Stomach smooth muscle (tissue), 2 donors: ENCODE data around the gene FAM50A.

Experiments used
- H3K27ac ChIP-seq: one replicate; pipeline ENCODE4 v1.7.0; 2013; ENCODE audit warnings: mild to moderate bottlenecking, low read length, inconsistent platforms
- H3K27me3 ChIP-seq, 2 donors: one replicate each; pipeline ENCODE4 v1.7.0; 2013; ENCODE audit warnings: low read length in 2 of 2; ENCODE audit not compliant: insufficient read depth in 2 of 2, control insufficient read depth in 1 of 2
- H3K36me3 ChIP-seq, 2 donors: one replicate each; pipeline ENCODE4 v1.7.0; 2013; ENCODE audit warnings: low read length in 2 of 2; ENCODE audit not compliant: control insufficient read depth in 2 of 2, insufficient read depth in 2 of 2
- H3K4me1 ChIP-seq: one replicate; pipeline ENCODE4 v1.7.0; 2013; ENCODE audit warnings: low read length; ENCODE audit not compliant: control insufficient read depth, insufficient read depth
- H3K4me3 ChIP-seq, 2 donors: one replicate each; pipeline ENCODE4 v1.7.0; 2013; ENCODE audit warnings: low read length in 2 of 2
- H3K9ac ChIP-seq, 2 donors: one replicate each; pipeline ENCODE4 v1.7.0; 2013; ENCODE audit warnings: low read length in 2 of 2, mild to moderate bottlenecking in 1 of 2
- H3K9me3 ChIP-seq, 2 donors: one replicate each; pipeline ENCODE4 v1.7.0; 2013; ENCODE audit warnings: low read length in 2 of 2; ENCODE audit not compliant: control insufficient read depth in 2 of 2
- donor health status: healthy.
- donor health status: Pancreatic carcinoma.

The FAM50A gene

DNA sequence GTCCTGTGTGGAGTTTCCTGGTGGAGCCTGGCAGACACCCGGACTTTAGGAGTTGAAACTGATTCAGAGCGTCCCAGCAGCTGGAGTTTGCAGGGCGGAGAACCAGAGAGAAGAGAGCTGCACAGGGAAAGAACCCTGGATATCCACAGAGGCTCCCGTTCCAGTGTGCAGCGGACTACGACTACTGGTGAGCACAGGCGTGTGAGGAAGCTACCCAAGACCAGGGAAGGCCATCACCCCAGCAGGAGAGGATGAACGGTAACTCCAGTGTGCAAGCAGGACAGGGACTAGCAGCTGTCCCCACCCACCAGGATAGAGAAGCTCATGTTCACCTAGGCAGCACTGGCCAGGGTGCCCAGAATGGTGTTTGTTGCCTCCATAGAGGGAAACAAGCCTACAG, 32.9 kb downstream of the FAM50A start:
- Histone ChIP-seq H3K36me3 (peaks cover 0 to 2% of the 10 kb centered on the region in 2 donors), H3K27me3 (peaks cover 0 to 2% of the 10 kb centered on the region in 2 donors), H3K9me3 (no peaks in the 10 kb centered on the region), H3K4me1 (peaks cover 13% of the 10 kb centered on the region), H3K4me3 (no peak overlapping the region), H3K9ac (no peak overlapping the region), H3K27ac (no peak overlapping the region)

DNA sequence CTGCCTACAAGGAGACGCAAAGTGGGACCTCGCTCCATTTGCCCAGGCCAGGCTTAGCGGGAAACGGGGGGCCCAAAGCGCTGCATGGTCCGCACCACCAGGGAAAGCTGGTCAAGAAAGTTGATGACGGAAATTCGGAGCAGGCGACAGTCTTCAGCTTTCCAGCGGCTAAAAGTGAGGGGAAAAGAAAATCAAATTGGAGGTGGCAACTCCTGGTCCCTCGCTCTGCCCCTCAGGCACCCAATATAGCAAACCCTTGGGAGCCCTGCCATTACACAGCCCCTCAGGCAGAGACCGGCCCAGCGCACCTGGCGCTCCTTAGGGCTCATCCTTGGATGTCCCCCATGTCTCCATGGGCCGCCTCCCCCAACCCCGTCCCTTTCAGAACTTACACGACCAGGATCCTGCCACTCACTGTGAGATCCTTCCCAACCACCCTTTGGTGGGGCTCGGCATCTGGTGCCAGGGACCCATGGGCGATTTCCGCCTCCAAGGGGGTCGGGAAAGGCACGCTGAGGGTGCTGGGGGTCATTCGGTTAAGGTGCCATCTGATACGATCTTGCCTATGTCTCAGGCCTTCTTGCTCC, 34.0 kb downstream of the FAM50A start:
- peaks cover 0 to 2% of the 10 kb centered on the region in 2 donors for H3K36me3 ChIP-seq
- H3K27me3 ChIP-seq = peaks cover 0 to 2% of the 10 kb centered on the region in 2 donors
- peak overlapping the region; percentile 53 for H3K27ac ChIP-seq
- peaks cover 13% of the 10 kb centered on the region for H3K4me1 ChIP-seq
- no peaks in the 10 kb centered on the region for H3K9me3 ChIP-seq
- H3K4me3 ChIP-seq = peak overlapping the region; percentile 57 to 72
- peak overlapping the region; percentile 47 to 55 for H3K9ac ChIP-seq

DNA sequence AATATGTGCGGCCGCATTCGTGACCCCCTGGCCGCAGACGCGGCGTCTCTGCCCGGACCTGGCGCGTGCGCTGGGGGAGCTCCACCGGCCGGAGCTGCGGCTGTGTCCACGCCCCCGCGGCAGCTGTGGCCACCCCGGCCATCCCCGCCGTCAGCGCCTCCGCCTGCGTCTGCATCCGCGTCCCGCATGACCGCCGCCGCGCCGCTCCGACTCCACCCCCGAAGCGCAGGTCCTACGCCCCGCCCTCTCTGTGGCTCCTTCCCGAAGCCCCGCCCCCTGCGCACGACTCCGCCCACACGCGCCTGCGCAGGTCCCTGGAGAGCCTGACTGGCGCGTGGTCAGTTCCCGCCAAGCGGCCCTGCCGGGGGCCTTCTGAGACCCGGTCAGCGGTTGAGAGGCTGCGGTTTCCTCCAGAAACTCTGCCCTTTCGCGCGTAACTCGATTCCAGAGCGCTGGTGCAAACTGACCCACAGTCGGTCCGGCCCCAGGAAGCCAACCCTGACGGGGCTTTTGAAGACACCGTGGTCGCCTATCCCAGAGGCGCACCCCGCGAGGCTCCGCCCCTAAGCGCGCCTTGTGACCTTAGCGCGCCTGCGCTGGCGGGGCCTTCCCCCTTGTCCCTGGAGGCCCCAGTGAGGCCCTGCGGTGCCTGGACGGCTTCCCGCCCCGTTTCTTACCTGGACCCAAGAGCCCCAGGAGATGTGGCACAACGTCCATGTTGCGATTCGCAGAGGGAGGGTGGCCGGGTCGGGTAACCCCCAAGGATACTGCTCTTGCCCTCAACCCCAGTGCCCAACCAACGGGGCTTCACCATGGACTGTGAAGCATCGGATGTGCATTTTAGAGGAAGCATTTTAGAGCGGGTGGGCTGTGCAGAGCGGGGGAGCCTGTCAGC, 35.0 kb downstream of the FAM50A start, which contains the start of gene LAGE3:
TSS of gene LAGE3 (minus strand) at position 554 of the 895 bp plus-strand sequence. CDS start at position 188, 366 bp downstream.
- Histone ChIP-seq H3K27ac (peak within 1 kb of the TSS; percentile 53), H3K27me3 (peaks cover 0 to 2% of the 10 kb centered on the region in 2 donors)

DNA sequence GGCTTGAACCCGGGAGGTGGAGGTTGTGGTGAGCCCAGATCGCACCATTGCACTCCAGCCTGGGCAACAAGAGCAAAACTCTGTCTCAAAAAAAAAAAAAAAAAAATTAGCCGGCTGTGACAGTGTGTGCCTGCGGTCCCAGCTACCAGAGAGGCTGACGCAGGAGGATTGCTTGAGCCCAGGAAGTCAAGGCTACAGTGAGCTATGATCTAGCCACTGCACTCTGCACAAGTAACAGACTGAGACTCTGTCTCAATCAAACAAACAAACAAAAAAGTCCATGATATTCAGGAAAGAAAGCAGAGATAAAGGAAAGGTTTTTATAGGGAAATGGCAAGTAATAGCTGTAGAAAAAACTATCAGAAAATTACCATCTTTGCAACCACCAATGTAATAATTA, 37.3 kb downstream of the FAM50A start:
- Histone ChIP-seq H3K27me3 (peaks cover 0 to 3% of the 10 kb centered on the region in 2 donors), H3K4me3 (no peak overlapping the region), H3K27ac (no peak overlapping the region), H3K9ac (no peak overlapping the region), H3K36me3 (peaks cover 2 to 3% of the 10 kb centered on the region in 2 donors), H3K4me1 (peaks cover 30% of the 10 kb centered on the region), H3K9me3 (no peaks in the 10 kb centered on the region)

More for the DNA sequence above, 35.0 kb downstream of the FAM50A start, which contains the start of gene LAGE3:
- Histone ChIP-seq H3K4me1 (peaks cover 13% of the 10 kb centered on the region), H3K9me3 (no peaks in the 10 kb centered on the region), H3K9ac (peak within 1 kb of the TSS; percentile 51 to 57), H3K36me3 (peaks cover 0 to 3% of the 10 kb centered on the region in 2 donors), H3K4me3 (peak within 1 kb of the TSS; percentile 57 to 72)

DNA sequence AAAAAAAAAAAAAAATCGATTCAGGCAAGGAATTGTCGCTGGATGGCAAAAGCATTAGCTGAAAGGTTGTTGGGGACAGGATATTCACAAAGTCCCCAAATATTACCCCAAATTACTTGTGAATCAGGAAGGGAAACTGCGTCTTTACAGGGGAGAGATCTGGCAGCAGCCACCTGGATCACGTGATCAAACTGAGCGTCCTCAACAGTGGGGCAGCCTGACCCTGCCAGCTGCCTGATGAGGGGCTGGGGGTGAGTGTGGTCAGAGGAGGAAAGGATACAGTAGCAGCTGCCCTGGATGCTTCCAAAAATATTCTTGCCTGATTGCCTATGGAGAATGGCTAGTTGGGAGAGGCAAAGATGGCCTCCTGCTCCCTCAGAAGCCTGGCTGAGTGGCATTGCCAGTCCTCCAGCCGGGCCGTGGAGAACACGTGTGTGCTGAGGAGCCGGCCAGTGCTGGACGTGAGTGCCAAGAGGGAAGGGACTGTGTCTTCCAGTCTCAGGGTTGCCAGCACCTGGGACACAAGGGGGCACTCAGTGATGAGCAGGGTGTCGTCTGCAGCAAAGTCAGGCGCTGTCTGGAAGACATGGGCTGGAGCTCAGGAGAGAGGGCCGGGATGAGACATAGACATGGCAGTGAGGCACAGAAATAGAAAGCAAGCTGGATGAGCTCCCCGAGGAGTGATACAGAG, 38.1 kb downstream of the FAM50A start:
- peaks cover 32% of the 10 kb centered on the region for H3K4me1 ChIP-seq
- peaks cover 2 to 3% of the 10 kb centered on the region in 2 donors for H3K36me3 ChIP-seq
- H3K4me3 ChIP-seq = no peak overlapping the region
- H3K27me3 ChIP-seq = peaks cover 0 to 2% of the 10 kb centered on the region in 2 donors
- no peak overlapping the region for H3K9ac ChIP-seq
- H3K9me3 ChIP-seq = no peaks in the 10 kb centered on the region
- no peak overlapping the region for H3K27ac ChIP-seq

DNA sequence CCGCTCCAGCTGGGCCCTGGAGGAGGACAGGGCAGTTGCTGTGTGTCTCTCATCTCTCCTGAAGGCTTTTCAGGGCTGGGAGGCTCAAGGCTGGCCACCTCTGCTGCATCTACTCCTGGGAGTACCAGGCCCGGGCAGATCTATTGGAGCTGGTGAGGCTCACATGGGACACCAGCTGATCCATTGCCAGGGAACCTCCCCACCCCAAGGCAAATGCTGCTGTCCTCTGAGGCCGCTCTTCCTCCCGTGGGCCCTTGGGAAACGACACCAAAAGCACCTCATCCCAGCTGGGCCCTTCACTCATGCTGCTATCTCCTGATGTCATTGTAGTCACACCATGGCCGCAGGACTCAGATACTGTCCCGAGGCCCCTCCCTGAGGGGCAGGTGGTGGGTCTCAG, 38.8 kb downstream of the FAM50A start:
- Histone ChIP-seq H3K27me3 (peaks cover 0 to 3% of the 10 kb centered on the region in 2 donors), H3K9ac (no peak overlapping the region), H3K4me1 (peaks cover 36% of the 10 kb centered on the region), H3K9me3 (no peaks in the 10 kb centered on the region), H3K27ac (no peak overlapping the region), H3K4me3 (no peak overlapping the region), H3K36me3 (peaks cover 2 to 3% of the 10 kb centered on the region in 2 donors)

DNA sequence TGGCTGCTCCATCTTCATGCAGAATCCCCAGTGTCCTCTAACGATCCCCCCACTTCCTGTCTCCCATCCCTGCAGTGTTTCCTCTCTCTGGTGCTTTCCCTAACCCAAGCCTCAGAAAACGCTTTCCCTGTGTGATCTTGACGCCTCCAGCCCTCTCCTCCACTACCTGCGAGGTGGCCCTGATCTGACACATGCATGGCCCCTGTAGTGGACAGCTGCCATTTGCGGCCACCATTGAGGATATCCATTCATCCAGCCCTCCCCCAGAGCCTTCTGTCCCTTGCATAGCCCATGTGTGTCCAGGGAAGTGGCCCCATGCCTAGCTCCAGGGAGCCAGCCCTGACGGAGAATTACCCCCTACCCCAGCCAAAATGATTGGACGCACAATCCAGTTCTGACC, 39.4 kb downstream of the FAM50A start:
- H3K27me3 ChIP-seq = peaks cover 0 to 3% of the 10 kb centered on the region in 2 donors
- no peak overlapping the region for H3K9ac ChIP-seq
- no peaks in the 10 kb centered on the region for H3K9me3 ChIP-seq
- peaks cover 2 to 3% of the 10 kb centered on the region in 2 donors for H3K36me3 ChIP-seq
- peaks cover 35% of the 10 kb centered on the region for H3K4me1 ChIP-seq
- no peak overlapping the region for H3K27ac ChIP-seq
- no peak overlapping the region for H3K4me3 ChIP-seq

DNA sequence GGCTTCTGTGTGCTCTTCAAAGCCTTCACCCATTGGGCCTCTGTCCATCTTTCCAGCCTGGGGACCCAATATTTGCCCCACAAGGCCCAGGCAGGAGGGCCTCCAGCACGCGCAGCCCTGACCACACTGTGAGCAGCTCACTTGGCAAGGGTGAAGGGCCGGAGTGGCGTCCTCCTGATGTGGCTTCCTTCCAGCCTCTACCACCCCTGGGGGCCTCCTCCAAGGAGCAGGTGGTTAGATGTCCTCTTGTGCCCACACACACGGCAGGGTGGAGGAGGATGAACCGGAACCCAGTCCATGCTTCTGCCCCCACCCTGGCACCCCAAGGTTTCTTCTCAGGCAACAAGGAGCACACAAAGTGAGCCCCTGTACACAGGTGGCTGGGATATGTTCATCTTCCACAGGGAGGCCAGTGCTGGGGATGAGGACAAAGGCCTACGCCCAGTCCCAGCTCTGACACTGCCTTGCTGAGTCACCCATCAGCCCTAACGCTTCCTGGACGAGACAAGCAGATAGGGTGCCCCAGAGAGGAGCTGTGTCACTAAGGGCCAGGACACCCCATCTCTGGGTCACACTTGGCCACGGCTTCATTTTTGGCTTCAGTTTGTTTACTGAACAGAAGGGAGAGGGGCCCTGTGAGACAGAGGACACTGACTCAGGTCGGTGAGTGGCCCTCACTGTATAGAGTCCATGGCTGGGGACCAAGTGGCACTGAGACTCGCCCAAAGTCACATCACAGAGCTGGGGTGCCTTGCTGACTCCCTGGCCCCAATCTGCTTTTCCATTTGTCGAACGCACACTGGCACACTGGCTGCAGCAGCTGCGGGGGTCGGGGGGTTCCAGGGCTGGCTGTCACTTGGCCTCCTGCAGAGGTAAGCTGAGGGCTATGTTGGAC, 40.6 kb downstream of the FAM50A start:
- Histone ChIP-seq H3K36me3 (peaks cover 2 to 3% of the 10 kb centered on the region in 2 donors), H3K4me1 (peaks cover 37% of the 10 kb centered on the region), H3K9me3 (no peaks in the 10 kb centered on the region), H3K4me3 (no peak overlapping the region), H3K9ac (no peak overlapping the region), H3K27me3 (peaks cover 0 to 3% of the 10 kb centered on the region in 2 donors), H3K27ac (no peak overlapping the region)

DNA sequence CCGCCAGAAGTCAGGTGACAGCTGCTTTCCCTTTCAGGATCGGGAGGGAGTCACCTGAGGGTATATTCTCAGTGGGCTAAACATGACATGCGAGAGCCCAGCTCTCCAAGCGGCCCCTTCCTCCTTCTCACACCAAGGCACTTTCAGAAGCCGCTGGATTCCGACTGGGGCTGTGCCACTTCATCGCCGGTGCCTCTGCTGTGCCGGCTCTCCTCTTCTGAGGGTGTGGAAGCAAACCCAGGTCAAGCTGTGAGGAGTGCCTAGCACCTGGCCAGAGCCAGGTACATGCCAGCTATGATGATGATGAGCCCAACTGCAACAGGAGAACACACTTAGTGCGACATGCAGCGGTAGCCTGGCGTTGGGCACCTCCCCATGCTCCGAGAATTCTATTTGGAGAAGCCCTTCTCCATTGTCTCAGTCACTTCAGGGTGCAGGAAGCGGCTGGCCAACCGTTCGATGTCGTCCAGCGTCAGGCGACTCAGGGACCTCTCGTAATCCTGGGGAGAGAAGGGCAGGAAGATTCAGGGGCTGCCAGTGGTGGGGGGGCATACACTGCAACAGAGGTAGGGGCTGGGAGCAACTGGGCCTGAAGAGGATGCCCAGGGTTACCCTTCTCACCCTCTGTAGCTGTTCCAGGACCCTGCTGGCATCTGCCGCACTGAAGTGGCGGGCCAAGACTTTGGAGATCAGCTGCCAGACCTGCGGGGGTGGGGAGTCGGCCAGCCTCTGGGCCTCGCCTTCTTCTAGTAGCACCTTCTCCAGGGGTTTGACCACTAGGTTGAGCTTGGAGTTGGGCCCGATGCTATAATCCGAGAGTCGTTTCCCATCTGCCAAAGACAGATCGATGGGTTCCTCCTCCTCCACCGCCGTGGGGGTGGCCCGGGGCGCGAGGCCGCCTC, 41.5 kb downstream of the FAM50A start:
- peak overlapping the region; percentile 46 for H3K27ac ChIP-seq
- H3K4me1 ChIP-seq = peaks cover 38% of the 10 kb centered on the region
- no peaks in the 10 kb centered on the region for H3K9me3 ChIP-seq
- H3K4me3 ChIP-seq = peak overlapping the region; percentile 46 to 74
- H3K36me3 ChIP-seq = peaks cover 2 to 3% of the 10 kb centered on the region in 2 donors
- peaks cover 0 to 3% of the 10 kb centered on the region in 2 donors for H3K27me3 ChIP-seq
- H3K9ac ChIP-seq = no peak overlapping the region
